SK-N-SH (cell line): ENCODE measurements around the gene TROAP. TPM values are rescaled to one million over a fixed set of nuclear protein-coding genes. Genes with fewer than 3 reads are reported as not detected.
A peak's percentile ranks its signal among the peaks of the same experiment; 100 is the strongest.

ENCODE experiments used
- CTCF ChIA-PET: fragments of 300-600, 350-600 bp; formaldehyde crosslinking; extraction: SDS; loops from one replicate; lab custom pipeline; 2021; lab: Yijun Ruan, JAX
- POLR2A ChIA-PET: fragments of 350-600 bp; sonication (Branson Sonifier 250); formaldehyde crosslinking; extraction: SDS; loops from one replicate; lab custom pipeline; 2020; ENCODE audit warnings: antibody characterized with exemption, inconsistent platforms; lab: Yijun Ruan, JAX
- DNase-seq: peaks from one replicate; pipeline ENCODE4 v3.0.0; 2012
- H2AFZ ChIP-seq: fragments of 200-600 bp; sonication (generic); 2 replicates; pipeline ENCODE4 v1.8.1; 2016; ENCODE audit warnings: antibody characterized with exemption, mild to moderate bottlenecking, low read depth
- H3F3A ChIP-seq: fragments of 200-600 bp; sonication (generic); replicated peaks from 2 replicates; pipeline ENCODE3; 2016; ENCODE audit warnings: antibody characterized with exemption, mild to moderate bottlenecking; ENCODE audit not compliant: insufficient read depth
- H3K27ac ChIP-seq, 2 experiments: fragments of 200-500 bp in 1 of 2; fragments of 200-600 bp in 1 of 2; sonication (Bioruptor generic) in 1 of 2; sonication (generic), shearing (Covaris generic) in 1 of 2; 2 replicates each; pipeline versions ENCODE4 v1.5.1 to v1.6.1; 2014 to 2016; ENCODE audit warnings: low read depth in 2 of 2, inconsistent platforms in 1 of 2, low read length in 1 of 2, mild to moderate bottlenecking in 1 of 2, mixed read lengths in 1 of 2
- H3K27me3 ChIP-seq: fragments of 200-600 bp; sonication (generic), shearing (Covaris generic); 2 replicates; pipeline ENCODE4 v1.6.1; 2016; ENCODE audit warnings: mixed run types; ENCODE audit not compliant: insufficient read depth
- H3K36me3 ChIP-seq, 2 experiments: fragments of 200-500 bp in 1 of 2; fragments of 200-600 bp in 1 of 2; sonication (Bioruptor generic) in 1 of 2; sonication (generic) in 1 of 2; replicated peaks in 1 of 2; 2 replicates each; pipeline versions ENCODE3 to v1.5.1; 2014 to 2016; ENCODE audit warnings: low read length in 1 of 2, mild to moderate bottlenecking in 1 of 2; ENCODE audit not compliant: insufficient read depth in 2 of 2, control insufficient read depth in 1 of 2
- H3K4me1 ChIP-seq, 2 experiments: fragments of 200-500 bp in 1 of 2; fragments of 200-600 bp in 1 of 2; sonication (Bioruptor generic) in 1 of 2; sonication (generic), shearing (Covaris generic) in 1 of 2; 2 replicates each; pipeline versions ENCODE4 v1.5.1 to v1.6.1; 2014 to 2016; ENCODE audit warnings: low read depth in 1 of 2, low read length in 1 of 2, mixed run types in 1 of 2; ENCODE audit not compliant: insufficient read depth in 2 of 2, control insufficient read depth in 1 of 2
- H3K4me2 ChIP-seq: fragments of 200-600 bp; sonication (generic), shearing (Covaris generic); 2 replicates; pipeline ENCODE4 v1.6.1; 2017; ENCODE audit warnings: mixed run types
- H3K4me3 ChIP-seq, 2 experiments: fragments of 200-500 bp in 1 of 2; fragments of 200-600 bp in 1 of 2; sonication (Bioruptor generic) in 1 of 2; sonication (generic), shearing (Covaris generic) in 1 of 2; 2 replicates each; pipeline versions ENCODE4 v1.5.1 to v1.8.1; 2014 to 2016; ENCODE audit warnings: low read depth in 2 of 2, inconsistent platforms in 1 of 2, low read length in 1 of 2, mild to moderate bottlenecking in 1 of 2, mixed read lengths in 1 of 2, moderate library complexity in 1 of 2
- H3K79me2 ChIP-seq: fragments of 200-600 bp; sonication (generic); 2 replicates; pipeline ENCODE4 v1.8.1; 2017; ENCODE audit warnings: mild to moderate bottlenecking; ENCODE audit not compliant: insufficient read depth
- H3K9ac ChIP-seq: fragments of 200-600 bp; sonication (generic); 2 replicates; pipeline ENCODE4 v1.6.1; 2017; ENCODE audit warnings: mixed run types
- H3K9me2 ChIP-seq: fragments of 200-600 bp; sonication (generic); 2 replicates; pipeline ENCODE4 v1.6.1; 2017; ENCODE audit warnings: mixed run types
- H3K9me3 ChIP-seq: fragments of 200-600 bp; sonication (generic); 2 replicates; pipeline ENCODE4 v1.6.1; 2017; ENCODE audit warnings: mixed run types, mild to moderate bottlenecking, moderate library complexity
- H4K20me1 ChIP-seq: fragments of 200-600 bp; sonication (generic); 2 replicates; pipeline ENCODE4 v1.6.1; 2017; ENCODE audit warnings: mild to moderate bottlenecking, mixed run types; ENCODE audit not compliant: insufficient read depth
- CHD2 ChIP-seq: fragments of 150-350 bp; IDR thresholded peaks from 2 replicates; pipeline ENCODE4 v1.6.1; 2018; ENCODE audit warnings: low read length; ENCODE audit not compliant: partially characterized antibody
- EZH2phosphoT487 ChIP-seq: fragments of 200-600 bp; sonication (generic); IDR thresholded peaks from 2 replicates; pipeline ENCODE4 v1.6.1; 2017; ENCODE audit warnings: low read depth, mixed run types, mild to moderate bottlenecking, antibody characterized with exemption, moderate library complexity, borderline replicate concordance
- FOSL2 ChIP-seq: IDR thresholded peaks from 2 replicates; pipeline ENCODE4 v1.4.0; 2012; ENCODE audit warnings: low read depth, mild to moderate bottlenecking, moderate library complexity, borderline replicate concordance
- FOXJ3 ChIP-seq: sonication (generic); formaldehyde crosslinking; IDR thresholded peaks from 2 replicates; pipeline ENCODE4 v1.5.1; 2020; ENCODE audit warnings: mild to moderate bottlenecking, missing genetic modification reagents
- FOXM1 ChIP-seq: IDR thresholded peaks from 2 replicates; pipeline ENCODE4 v1.4.0; 2012; ENCODE audit warnings: low read depth, mild to moderate bottlenecking
- GABPA ChIP-seq: IDR thresholded peaks from 2 replicates; pipeline ENCODE4 v1.4.0; 2012; ENCODE audit warnings: low read depth, mild to moderate bottlenecking
- GATA2 ChIP-seq: sonication (generic); formaldehyde crosslinking; IDR thresholded peaks from 2 replicates; pipeline ENCODE4 v1.5.0; 2020; ENCODE audit warnings: mild to moderate bottlenecking, missing genetic modification reagents
- MEF2A ChIP-seq: IDR thresholded peaks from 2 replicates; pipeline ENCODE4 v1.4.0; 2012; ENCODE audit warnings: low read depth, borderline replicate concordance
- MXI1 ChIP-seq: IDR thresholded peaks from 2 replicates; pipeline ENCODE4 v1.6.1; 2012; ENCODE audit warnings: mild to moderate bottlenecking, low read depth, low read length, improper control_type of control experiment
- NRF1 ChIP-seq: IDR thresholded peaks from 2 replicates; pipeline ENCODE4 v1.6.1; 2012; ENCODE audit warnings: low read depth, mild to moderate bottlenecking, low read length
- RCOR1 ChIP-seq: fragments of 150-350 bp; IDR thresholded peaks from 2 replicates; pipeline ENCODE4 v1.6.1; 2017; ENCODE audit warnings: antibody characterized with exemption, low read length
- RXRA ChIP-seq: IDR thresholded peaks from 2 replicates; pipeline ENCODE4 v1.4.0; 2012; ENCODE audit warnings: low read depth, mild to moderate bottlenecking, borderline replicate concordance
- SIN3A ChIP-seq: IDR thresholded peaks from 2 replicates; pipeline ENCODE4 v1.6.1; 2012; ENCODE audit warnings: low read depth, mild to moderate bottlenecking, low read length, moderate library complexity, borderline replicate concordance
- SMC3 ChIP-seq: IDR thresholded peaks from 2 replicates; pipeline ENCODE4 v1.6.1; 2012; ENCODE audit warnings: low read depth, low read length, improper control_type of control experiment
- TEAD4 ChIP-seq: IDR thresholded peaks from 2 replicates; pipeline ENCODE4 v1.4.0; 2012; ENCODE audit warnings: mild to moderate bottlenecking, borderline replicate concordance; ENCODE audit not compliant: insufficient read depth
- YY1 ChIP-seq: IDR thresholded peaks from 2 replicates; pipeline ENCODE4 v1.4.0; 2012; ENCODE audit warnings: low read depth, mild to moderate bottlenecking
- WGBS: methylation state at CpG from one replicate; pipeline ENCODE4 v1.1.6; 2017; ENCODE audit warnings: low lambda C conversion rate; 5-methylcytosine and 5-hydroxymethylcytosine counted together
- polyA plus RNA-seq, 3 experiments: library from polyadenylated mRNA; depleted of rRNA; stranded (reverse); fragments of >200 nt; gene quantifications; 2 replicates each; pipeline ENCODE4 v1.2.3, GENCODE V29; 2012
- TF ChIP-seq, protein P1 (sequence below): IDR thresholded peaks from 2 replicates; pipeline ENCODE4 v1.4.0; 2012; ENCODE audit warnings: low read depth, borderline replicate concordance
- TF ChIP-seq, protein P2 (sequence below): IDR thresholded peaks from 2 replicates; pipeline ENCODE4 v1.4.0; 2012; ENCODE audit warnings: low read depth, borderline replicate concordance
- TF ChIP-seq, protein P3 (sequence below): IDR thresholded peaks from 2 replicates; pipeline ENCODE4; 2012

The TROAP gene
- polyA plus RNA-seq, 1 of the 3 experiments (the other 2 are of a cell fraction) = 26.2 TPM

DNA sequence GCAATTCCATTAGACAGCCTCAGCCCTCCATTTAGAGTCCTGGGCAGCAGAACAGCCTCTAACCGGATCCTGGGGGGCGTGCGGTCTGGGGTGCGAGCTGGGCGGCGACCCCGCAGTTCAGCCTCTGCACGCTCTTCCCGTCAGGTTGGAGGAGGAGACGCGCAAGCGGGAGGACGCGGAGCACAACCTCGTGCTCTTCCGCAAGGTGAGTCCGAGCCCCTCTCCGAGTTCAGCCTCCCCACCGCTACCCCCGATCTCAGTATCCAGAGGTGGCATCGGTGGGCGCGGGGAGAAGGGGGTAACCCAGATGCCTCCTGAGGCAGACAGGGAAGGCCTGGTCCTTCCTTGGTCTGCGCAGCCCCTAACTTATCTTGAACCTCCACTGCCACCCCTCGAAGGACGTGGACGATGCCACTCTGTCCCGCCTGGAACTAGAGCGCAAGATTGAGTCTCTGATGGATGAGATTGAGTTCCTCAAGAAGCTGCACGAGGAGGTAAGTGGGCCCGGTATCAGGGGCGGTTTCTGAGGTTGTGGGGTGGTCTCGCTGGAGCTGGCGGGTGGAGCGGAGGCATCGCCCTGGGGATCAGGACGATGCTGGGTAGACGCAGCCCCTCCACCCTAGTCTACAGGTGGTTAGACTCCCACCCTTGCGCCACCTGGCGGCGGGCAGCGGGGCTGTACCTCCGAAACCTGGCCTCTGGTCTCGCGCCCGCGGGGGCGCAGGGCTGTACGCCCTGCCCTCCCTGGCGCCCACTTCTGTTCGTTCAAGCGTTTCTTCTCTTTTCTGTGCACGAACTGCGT lies 26.8 kb upstream of the TROAP start:
- Histone ChIP-seq H3K27me3 (no peaks in the 10 kb centered on the region), H3K9me2 (no peaks in the 10 kb centered on the region), H3K79me2 (no peaks in the 10 kb centered on the region), H3K4me1 (peaks cover 7 to 29% of the 10 kb centered on the region in 2 experiments; a peak in 3 of 4 replicates), H3K9me3 (no peaks in the 10 kb centered on the region), H3K9ac (no peak overlapping the region), H3K4me2 (no peak overlapping the region), H3K4me3 (no peak overlapping the region; a peak in 1 of 4 replicates), H2AFZ (no peak overlapping the region), H4K20me1 (no peaks in the 10 kb centered on the region), H3F3A (no peaks in the 10 kb centered on the region), H3K27ac (no peak overlapping the region), H3K36me3 (no peaks in the 10 kb centered on the region)
- WGBS = 87% methylated on average over 48 of the region's 54 CpGs
- ChIA-PET POLR2A (interaction anchor here (3.6 kb wide), 1 partner anchor 26 kb away, joined by 34 read pairs; the partner anchor contains the start of gene TROAP), CTCF (interaction anchor here (1.5 to 29.6 kb wide), 4 partner anchors 7 to 61 kb away, joined by 6 to 658 read pairs (median 134); partner anchors contain the start of genes C1QL4 and DNAJC22)
- peak; percentile 39 for DNase-seq
- TF ChIP-seq EZH2phosphoT487 (no peak), MEF2A (no peak), SIN3A (no peak), SMC3 (no peak), TEAD4 (no peak), CHD2 (no peak), FOXM1 (no peak), RXRA (no peak), MXI1 (no peak)
- TF ChIP-seq, protein P1, sequence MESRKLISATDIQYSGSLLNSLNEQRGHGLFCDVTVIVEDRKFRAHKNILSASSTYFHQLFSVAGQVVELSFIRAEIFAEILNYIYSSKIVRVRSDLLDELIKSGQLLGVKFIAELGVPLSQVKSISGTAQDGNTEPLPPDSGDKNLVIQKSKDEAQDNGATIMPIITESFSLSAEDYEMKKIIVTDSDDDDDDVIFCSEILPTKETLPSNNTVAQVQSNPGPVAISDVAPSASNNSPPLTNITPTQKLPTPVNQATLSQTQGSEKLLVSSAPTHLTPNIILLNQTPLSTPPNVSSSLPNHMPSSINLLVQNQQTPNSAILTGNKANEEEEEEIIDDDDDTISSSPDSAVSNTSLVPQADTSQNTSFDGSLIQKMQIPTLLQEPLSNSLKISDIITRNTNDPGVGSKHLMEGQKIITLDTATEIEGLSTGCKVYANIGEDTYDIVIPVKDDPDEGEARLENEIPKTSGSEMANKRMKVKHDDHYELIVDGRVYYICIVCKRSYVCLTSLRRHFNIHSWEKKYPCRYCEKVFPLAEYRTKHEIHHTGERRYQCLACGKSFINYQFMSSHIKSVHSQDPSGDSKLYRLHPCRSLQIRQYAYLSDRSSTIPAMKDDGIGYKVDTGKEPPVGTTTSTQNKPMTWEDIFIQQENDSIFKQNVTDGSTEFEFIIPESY = no peak

DNA sequence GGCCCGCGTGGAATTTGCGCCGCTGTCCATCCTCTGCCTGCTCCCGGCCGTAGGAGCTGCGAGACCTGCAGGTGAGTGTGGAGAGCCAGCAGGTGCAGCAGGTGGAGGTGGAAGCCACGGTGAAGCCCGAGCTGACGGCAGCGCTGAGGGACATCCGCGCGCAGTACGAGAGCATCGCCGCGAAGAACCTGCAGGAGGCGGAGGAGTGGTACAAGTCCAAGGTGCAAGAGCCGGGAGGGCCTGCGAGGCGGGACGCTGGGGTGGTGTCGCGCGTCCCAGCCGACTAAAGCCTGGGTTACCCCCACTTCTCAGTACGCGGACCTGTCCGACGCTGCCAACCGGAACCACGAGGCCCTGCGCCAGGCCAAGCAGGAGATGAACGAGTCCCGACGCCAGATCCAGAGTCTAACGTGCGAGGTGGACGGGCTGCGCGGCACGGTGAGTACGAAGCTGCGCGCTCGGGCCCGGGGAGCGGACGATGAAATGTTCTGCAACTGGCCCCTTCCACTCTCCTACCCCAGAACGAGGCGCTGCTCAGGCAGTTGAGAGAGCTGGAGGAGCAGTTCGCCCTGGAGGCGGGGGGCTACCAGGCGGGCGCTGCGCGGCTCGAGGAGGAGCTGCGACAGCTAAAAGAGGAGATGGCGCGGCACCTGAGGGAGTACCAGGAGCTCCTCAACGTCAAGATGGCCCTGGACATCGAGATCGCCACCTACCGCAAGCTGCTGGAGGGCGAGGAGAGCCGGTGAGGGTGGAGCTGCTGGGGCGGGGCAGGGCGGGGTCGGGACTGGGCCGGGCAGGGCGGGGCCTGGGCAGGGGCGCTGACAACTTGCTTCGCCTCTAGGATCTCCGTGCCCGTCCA lies 26.0 kb upstream of the TROAP start:
- peak; percentile 29 for DNase-seq
- no peak overlapping the region for H3K27ac ChIP-seq
- H3K9me2 ChIP-seq = no peaks in the 10 kb centered on the region
- H3K9ac ChIP-seq = no peak overlapping the region
- H3K4me1 ChIP-seq = peaks cover 7 to 31% of the 10 kb centered on the region in 2 experiments; a peak in 3 of 4 replicates
- H3K27me3 ChIP-seq = no peaks in the 10 kb centered on the region
- no peaks in the 10 kb centered on the region for H3K79me2 ChIP-seq
- peak overlapping the region in 1 of 2 experiments; percentile 0; a peak in 2 of 4 replicates for H3K4me3 ChIP-seq
- ChIA-PET POLR2A (no interaction called here), CTCF (interaction anchor here (0.6 to 29.6 kb wide), 3 partner anchors 40 to 60 kb away, joined by 3 to 658 read pairs (median 256); partner anchors contain the start of genes C1QL4 and DNAJC22)
- 81% methylated on average over 58 of the region's 77 CpGs for WGBS
- no peaks in the 10 kb centered on the region for H3K9me3 ChIP-seq
- H3F3A ChIP-seq = no peaks in the 10 kb centered on the region
- no peaks in the 10 kb centered on the region for H3K36me3 ChIP-seq
- H2AFZ ChIP-seq = no peak overlapping the region
- H4K20me1 ChIP-seq = no peaks in the 10 kb centered on the region
- no peak overlapping the region for H3K4me2 ChIP-seq
- no peak for TF ChIP-seq RCOR1
- no peak for TF ChIP-seq TEAD4
- TF ChIP-seq GATA2 = no peak
- TF ChIP-seq GABPA = no peak
- TF ChIP-seq FOSL2 = no peak
- TF ChIP-seq, protein P2, sequence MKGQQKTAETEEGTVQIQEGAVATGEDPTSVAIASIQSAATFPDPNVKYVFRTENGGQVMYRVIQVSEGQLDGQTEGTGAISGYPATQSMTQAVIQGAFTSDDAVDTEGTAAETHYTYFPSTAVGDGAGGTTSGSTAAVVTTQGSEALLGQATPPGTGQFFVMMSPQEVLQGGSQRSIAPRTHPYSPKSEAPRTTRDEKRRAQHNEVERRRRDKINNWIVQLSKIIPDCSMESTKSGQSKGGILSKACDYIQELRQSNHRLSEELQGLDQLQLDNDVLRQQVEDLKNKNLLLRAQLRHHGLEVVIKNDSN = no peak
- TF ChIP-seq, protein P1 = no peak
- TF ChIP-seq, protein P3, sequence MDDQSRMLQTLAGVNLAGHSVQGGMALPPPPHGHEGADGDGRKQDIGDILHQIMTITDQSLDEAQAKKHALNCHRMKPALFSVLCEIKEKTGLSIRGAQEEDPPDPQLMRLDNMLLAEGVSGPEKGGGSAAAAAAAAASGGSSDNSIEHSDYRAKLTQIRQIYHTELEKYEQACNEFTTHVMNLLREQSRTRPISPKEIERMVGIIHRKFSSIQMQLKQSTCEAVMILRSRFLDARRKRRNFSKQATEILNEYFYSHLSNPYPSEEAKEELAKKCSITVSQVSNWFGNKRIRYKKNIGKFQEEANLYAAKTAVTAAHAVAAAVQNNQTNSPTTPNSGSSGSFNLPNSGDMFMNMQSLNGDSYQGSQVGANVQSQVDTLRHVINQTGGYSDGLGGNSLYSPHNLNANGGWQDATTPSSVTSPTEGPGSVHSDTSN = no peak
- TF ChIP-seq RXRA = no peak
- TF ChIP-seq YY1 = no peak
- TF ChIP-seq FOXJ3 (CRISPR knock-in tag) = no peak
- TF ChIP-seq NRF1 = no peak
